GM23338 (cell line): ENCODE data around the gene ARL13A.

Experiments used
- CREB1 ChIP-seq: fragments of 250-450 bp; sonication (Bioruptor Pico); IDR thresholded peaks from 2 replicates; pipeline ENCODE4 v1.5.0; 2020; ENCODE audit warnings: low read depth, mild to moderate bottlenecking, moderate library complexity
- EZH2 ChIP-seq: fragments of 200-600 bp; sonication (generic); IDR thresholded peaks from one replicate; pipeline ENCODE4 v1.8.0; 2017; ENCODE audit warnings: antibody characterized with exemption, mild to moderate bottlenecking, low read depth; ENCODE audit not compliant: unreplicated experiment
- EZH2phosphoT487 ChIP-seq: fragments of 200-600 bp; sonication (generic); IDR thresholded peaks from one replicate; pipeline ENCODE4 v1.8.1; 2018; ENCODE audit warnings: antibody characterized with exemption; ENCODE audit not compliant: unreplicated experiment
- JUNB ChIP-seq: IDR thresholded peaks from one replicate; pipeline ENCODE4 v1.6.1; 2016; ENCODE audit warnings: antibody characterized with exemption; ENCODE audit not compliant: unreplicated experiment
- NANOG ChIP-seq: IDR thresholded peaks from 2 replicates; pipeline ENCODE4 v1.6.1; 2016; ENCODE audit warnings: antibody characterized with exemption, borderline replicate concordance
- POLR2AphosphoS5 ChIP-seq: IDR thresholded peaks from 2 replicates; pipeline ENCODE4 v1.6.1; 2016; ENCODE audit warnings: antibody characterized with exemption, low read depth
- ZNF114 ChIP-seq: fragments of 250-450 bp; sonication (Bioruptor Pico); IDR thresholded peaks from 2 replicates; pipeline ENCODE4 v1.5.0; 2020; ENCODE audit warnings: mild to moderate bottlenecking, moderate library complexity
- TF ChIP-seq, protein P1 (sequence below), 2 experiments: fragments of 200-600 bp in 1 of 2; sonication (generic) in 1 of 2; conservative IDR thresholded peaks; 2 replicates each; pipeline versions ENCODE4 v1.5.1 to v1.6.1; 2016 to 2017; ENCODE audit warnings: antibody characterized with exemption in 2 of 2, low read depth in 2 of 2, mild to moderate bottlenecking in 2 of 2, moderate library complexity in 1 of 2
- TF ChIP-seq, protein P2 (sequence below): IDR thresholded peaks from one replicate; pipeline ENCODE4 v1.6.1; 2018; ENCODE audit warnings: antibody characterized with exemption; ENCODE audit not compliant: unreplicated experiment

DNA sequence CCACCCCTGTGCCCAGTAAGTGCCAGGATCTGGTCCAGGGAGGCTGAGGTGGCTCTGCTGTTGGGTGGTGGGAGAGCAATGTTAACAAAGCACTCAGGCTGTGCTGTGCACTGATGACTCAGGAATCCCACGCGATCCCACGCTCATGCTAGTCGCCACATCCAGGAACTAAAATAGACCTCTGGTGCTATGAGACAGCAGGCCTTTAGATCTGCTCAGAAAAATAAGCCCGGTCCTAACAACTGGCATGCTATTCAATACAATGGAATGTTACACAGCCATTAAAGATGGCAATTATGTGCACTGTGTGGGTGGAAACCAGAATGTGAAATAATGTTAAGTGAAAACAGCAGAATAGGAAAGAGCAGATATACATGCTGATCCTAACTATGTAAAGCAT lies 26.0 kb downstream of the ARL13A start:
- TF ChIP-seq, protein P1, sequence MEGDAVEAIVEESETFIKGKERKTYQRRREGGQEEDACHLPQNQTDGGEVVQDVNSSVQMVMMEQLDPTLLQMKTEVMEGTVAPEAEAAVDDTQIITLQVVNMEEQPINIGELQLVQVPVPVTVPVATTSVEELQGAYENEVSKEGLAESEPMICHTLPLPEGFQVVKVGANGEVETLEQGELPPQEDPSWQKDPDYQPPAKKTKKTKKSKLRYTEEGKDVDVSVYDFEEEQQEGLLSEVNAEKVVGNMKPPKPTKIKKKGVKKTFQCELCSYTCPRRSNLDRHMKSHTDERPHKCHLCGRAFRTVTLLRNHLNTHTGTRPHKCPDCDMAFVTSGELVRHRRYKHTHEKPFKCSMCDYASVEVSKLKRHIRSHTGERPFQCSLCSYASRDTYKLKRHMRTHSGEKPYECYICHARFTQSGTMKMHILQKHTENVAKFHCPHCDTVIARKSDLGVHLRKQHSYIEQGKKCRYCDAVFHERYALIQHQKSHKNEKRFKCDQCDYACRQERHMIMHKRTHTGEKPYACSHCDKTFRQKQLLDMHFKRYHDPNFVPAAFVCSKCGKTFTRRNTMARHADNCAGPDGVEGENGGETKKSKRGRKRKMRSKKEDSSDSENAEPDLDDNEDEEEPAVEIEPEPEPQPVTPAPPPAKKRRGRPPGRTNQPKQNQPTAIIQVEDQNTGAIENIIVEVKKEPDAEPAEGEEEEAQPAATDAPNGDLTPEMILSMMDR (conservative IDR thresholded peaks at IDR 0.05; ENCODE audit: low read depth in 2 of 2) = no peak
- TF ChIP-seq, protein P2, sequence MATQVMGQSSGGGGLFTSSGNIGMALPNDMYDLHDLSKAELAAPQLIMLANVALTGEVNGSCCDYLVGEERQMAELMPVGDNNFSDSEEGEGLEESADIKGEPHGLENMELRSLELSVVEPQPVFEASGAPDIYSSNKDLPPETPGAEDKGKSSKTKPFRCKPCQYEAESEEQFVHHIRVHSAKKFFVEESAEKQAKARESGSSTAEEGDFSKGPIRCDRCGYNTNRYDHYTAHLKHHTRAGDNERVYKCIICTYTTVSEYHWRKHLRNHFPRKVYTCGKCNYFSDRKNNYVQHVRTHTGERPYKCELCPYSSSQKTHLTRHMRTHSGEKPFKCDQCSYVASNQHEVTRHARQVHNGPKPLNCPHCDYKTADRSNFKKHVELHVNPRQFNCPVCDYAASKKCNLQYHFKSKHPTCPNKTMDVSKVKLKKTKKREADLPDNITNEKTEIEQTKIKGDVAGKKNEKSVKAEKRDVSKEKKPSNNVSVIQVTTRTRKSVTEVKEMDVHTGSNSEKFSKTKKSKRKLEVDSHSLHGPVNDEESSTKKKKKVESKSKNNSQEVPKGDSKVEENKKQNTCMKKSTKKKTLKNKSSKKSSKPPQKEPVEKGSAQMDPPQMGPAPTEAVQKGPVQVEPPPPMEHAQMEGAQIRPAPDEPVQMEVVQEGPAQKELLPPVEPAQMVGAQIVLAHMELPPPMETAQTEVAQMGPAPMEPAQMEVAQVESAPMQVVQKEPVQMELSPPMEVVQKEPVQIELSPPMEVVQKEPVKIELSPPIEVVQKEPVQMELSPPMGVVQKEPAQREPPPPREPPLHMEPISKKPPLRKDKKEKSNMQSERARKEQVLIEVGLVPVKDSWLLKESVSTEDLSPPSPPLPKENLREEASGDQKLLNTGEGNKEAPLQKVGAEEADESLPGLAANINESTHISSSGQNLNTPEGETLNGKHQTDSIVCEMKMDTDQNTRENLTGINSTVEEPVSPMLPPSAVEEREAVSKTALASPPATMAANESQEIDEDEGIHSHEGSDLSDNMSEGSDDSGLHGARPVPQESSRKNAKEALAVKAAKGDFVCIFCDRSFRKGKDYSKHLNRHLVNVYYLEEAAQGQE = no peak
- TF ChIP-seq EZH2 (no peak), POLR2AphosphoS5 (no peak), CREB1 (CRISPR knock-in tag) (no peak), JUNB (no peak), NANOG (no peak), EZH2phosphoT487 (no peak), ZNF114 (CRISPR knock-in tag) (no peak)
